ENCODE results near the gene MZT2A.
A peak's percentile ranks its signal among the peaks of the same experiment; 100 is the strongest.
"Not testable (repeated sequence)": the region's sequence is repeated elsewhere in the genome, so short reads cannot be mapped to it uniquely, and the experiment has no call there.

MZT2A gene

DNA sequence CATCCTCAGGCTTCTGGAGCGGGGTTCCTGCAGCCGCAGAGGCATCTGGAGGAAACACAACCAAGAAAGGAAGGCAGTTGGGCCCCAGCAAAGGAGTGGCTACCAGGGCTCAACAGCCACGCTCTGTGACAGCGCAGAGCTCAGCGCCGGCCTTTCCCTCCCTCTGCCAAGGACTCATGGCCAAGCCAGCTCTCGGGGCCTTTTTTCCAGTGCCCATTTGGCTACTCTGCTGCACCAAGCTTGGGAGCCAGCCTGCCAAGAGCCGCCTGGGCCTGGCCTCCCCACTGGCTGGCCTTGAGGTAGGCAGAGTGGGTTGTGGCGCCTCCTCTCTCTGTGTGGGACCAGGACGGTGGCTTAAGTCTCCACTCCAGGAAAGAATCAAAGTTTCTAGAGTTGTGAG is 28.3 kb upstream of the MZT2A start:
- no peak for DNase-seq (ENCODE audit: low spot score)

- DNase-seq (ENCODE audit: low spot score): not testable (repeated sequence)
Measured at GRCh38 chr2:131519871-131520470, 27.8 kb upstream of the MZT2A start.

DNA sequence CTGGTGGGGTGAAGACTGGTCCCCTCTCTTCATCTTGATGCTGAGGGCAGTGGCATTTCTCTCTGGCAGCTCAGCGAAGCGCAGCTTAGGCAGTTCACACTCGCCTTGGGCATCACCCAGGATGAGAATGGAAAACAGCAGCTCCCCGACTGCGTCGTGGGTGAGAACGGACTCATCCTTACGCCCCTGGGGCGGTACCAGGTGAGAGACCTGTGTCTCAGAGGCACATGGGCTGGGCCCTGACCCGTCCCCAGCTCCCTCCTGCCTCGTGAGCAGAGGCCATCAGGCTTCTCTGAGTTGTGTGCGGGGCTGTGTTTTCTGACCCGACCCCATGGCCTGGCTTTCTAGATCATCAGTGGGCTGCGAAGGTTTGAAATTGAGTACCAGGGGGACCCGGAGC is 27.3 kb upstream of the MZT2A start:
- DNase-seq (ENCODE audit: low spot score): no peak

DNA sequence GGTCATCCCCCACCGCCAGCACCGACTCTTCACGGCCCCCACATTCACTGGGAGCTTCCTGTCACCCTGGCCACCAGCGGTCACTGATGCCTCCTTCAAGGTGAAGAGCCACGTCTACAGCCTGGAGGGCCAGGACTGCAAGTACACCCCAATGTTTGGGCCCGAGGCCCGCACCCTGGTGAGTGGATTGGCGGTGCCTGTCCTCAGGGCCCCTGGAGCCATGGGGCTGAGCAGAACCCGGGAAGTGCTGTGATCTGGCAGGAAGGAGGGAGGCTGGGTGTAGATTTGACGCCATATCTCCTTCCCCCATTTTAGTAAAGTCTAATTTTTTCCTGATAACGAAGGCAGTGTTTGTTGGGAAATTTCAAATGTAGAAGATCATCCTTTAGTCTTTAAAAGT is 26.3 kb upstream of the MZT2A start:
- not testable (repeated sequence) for DNase-seq (ENCODE audit: low spot score)

GRCh38 chr2:131517856-131518255 is 25.7 kb upstream of the MZT2A start:
- not testable (repeated sequence) for DNase-seq (ENCODE audit: low spot score)

- DNase-seq (ENCODE audit: low spot score): no peak
Measured at GRCh38 chr2:131517106-131517831, 25.1 kb upstream of the MZT2A start.

- peak; percentile 40 for DNase-seq (ENCODE audit: low spot score)
Measured at GRCh38 chr2:131516621-131517020, 24.4 kb upstream of the MZT2A start.

GRCh38 chr2:131516011-131516410 is 23.8 kb upstream of the MZT2A start:
- DNase-seq (ENCODE audit: low spot score): no peak

DNA sequence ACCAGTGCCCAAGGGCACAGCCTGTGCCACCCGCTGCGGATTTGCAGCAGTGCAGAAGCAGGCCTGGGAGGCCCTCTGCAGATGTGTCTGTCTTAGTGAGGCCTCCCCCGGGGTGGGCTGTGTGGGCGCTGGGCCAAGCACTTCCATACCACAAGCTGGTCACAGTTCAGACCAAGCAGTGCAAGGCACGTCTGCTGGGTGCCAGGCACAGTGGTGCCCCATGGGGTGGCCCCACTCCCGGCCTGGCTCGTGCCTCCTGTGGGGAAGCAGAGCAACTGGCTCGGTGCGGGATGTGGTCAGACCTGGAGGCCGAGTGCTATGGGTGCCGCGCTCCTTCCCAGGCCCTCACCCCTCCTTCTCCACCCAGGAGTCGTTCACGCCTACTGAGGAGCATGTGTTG is 23.0 kb upstream of the MZT2A start:
- DNase-seq (ENCODE audit: low spot score): not testable (repeated sequence)

DNA sequence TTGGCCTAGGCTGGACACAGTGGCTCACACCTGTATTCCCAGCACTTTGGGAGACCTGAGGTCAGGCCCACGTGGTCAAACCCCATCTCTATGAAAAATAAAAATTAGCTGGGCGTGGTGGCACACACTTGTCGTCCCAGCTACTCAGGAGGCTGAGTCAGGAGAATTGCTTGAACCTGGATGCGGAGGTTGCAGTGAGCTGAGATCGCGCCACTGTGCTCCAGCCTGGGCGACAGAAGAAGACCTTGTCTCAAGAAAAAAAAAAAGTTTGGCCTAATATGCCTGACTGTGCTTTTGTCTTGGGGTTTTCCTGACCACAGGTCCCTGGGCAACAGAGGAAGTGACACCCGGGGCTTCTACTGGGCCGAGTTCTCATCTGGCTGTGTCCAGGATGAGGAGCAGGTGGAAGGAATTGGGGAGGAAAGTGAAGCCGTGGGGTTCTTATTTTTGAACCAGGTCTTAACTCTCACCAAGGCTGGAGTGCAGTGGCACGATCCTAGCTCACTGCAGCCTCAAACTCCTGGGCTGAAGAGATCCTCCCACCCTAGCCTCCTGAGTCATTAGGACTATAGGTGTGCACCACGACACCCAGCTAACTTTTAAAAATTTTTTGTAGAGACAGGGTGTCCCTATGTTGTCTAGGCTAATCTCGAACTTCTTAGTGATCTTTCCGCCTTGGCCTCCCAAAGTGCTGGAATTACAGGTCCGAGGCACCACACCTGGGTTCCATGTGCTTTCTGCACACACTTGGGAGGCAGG is 22.4 kb upstream of the MZT2A start:
- DNase-seq (ENCODE audit: low spot score): not testable (repeated sequence)

GRCh38 chr2:131511969-131512870 is 20.0 kb upstream of the MZT2A start:
- not testable (repeated sequence) for DNase-seq (ENCODE audit: low spot score)

DNA sequence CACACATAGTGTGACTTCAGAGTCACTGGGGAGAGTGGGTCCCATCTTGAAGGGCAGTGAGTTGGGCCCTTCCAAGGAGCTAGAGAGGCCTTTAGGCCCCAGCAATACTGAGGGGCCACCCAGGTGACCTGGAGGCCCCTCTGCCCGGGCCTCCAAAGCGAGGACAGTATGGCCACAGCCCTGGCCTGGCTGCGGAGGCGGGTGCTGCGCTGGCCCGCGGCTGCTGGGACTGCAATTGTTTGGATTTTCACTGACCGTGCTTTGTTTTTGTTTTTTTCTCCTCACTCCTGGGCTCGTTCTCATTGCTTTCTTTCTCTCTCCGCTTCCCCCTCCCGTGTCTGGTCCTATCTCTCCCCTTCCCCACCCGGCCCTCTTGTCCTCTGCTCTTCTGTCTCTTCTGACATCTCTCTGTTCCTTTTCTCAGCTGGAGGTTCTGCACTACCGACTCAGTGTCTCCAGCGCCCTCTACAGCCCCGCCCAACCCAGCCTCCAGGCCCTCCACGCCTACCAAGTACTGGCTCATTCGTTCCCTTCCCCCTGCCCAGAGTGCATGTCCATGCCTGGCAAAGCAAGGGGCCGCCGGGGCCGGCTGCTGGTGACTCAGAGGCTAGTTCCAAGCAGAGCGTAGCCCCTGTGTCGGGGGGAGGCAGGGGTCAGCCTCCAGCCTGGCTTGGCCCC is 19.2 kb upstream of the MZT2A start:
- DNase-seq (ENCODE audit: low spot score): not testable (repeated sequence)

DNA sequence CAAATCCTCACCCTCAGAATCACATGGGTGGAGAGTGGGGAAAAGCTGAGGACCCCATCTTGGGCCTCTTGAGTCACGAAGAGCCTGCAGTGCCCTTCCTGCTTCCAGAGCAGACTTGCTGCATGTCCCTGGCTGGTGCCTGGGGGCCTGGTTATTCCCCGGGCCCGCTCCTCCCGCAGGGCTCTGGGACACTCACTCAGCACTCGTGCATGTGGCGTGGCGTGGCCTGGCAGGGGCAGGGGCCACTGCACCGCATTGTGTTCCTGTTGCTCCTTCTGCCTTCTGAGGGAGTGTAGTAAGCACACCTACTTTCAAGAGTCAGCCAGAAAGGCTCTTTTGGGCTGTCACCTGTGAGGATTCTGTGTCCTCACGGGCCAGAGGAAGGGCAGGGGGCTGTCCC is 17.4 kb upstream of the MZT2A start:
- DNase-seq (ENCODE audit: low spot score): no peak

DNA sequence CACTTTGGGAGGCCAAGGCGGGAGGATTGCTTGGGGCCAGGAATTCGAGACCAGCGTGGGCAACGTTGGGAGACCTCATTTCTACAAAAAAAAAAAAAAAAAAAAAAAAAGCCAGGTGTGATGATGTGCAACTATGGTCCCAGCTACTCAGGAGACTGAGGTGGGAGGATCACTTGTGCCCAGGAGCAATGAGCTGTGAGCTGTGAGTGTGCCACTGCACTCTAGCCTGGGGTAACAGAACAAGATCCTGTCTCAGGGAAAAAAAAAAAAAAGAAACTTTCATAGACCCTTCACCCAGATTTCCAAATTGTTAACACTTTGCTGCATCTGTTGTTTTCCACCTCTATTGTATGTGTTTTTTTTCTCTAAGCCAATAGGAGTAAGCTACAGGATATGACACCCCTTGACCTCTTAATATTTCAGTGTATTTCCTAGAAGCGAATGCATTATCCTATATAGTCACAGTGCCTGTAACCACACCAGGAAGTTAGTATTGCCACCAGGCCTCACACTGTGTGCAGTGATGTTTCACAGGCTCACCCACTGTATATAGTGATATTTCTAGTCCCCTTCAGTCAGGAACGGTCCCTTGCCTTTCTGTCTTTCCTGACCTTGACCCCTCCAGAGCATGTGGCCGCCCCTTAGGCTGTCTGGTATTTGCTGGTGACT is 12.0 kb upstream of the MZT2A start:
- DNase-seq (ENCODE audit: low spot score): not testable (repeated sequence)

- not testable (repeated sequence) for DNase-seq (ENCODE audit: low spot score)
Measured at GRCh38 chr2:131503587-131503986, 11.4 kb upstream of the MZT2A start.

- not testable (repeated sequence) for DNase-seq (ENCODE audit: low spot score)
Measured at GRCh38 chr2:131498321-131498973, 6.2 kb upstream of the MZT2A start.

DNA sequence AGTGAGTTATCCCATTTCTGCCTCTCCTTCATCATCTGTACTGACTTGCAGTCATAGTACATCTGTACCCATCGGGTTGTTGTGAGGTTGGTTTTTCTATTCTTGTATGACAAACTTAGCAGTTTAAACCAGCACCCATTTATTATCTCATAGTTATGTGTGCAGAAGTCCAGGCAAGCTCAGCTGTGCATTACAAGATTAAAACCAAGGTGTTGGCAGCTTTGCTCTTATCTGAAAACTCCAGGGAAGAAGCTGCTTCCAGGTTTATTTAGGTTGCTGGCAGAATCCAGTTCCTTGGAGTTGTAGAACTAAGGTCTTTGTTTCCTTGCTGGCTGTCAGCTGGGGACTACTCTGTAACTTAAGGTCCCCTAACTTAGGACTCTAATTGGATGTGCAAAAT is 3.3 kb upstream of the MZT2A start:
- not testable (repeated sequence) for DNase-seq (ENCODE audit: low spot score)

DNA sequence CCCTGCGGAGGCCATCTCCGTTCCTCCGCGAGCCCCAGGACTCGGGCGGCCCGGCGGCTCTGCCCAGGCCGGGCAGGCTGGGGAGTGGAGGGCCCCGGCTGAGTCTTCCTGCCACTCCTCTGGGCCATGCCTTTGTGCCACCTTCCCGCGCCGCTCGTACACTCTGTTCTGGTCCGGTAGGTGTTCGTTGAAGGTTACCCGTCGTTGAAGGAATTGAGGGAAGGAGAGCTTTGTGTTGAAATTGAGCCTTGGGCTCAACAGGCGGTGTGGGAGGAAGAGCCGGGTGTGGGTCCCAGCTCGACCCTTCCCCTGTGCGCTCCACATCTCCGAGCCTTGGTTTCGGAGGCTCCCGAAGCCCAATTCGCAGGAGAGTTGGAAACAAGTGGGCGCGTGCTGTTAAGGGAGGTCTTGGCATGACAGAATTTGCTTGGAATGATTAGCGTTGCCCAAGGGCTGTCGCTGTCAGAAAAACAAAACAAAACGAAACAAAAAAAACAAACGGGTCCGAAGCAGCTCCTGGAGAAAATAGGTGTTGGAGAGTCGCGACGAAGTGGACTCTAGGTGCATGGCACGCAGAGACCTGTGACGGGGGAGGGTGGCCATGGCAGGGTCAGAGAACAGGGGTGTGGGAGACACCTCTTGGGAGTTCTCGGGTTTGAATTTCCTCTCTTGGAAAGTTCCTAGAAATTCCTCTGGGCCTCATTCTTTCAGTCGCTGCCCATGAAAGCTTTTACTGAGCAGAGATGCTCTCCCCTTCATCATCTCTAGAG is 1.2 kb upstream of the MZT2A start:
- no peak for DNase-seq (ENCODE audit: low spot score)

- peak; percentile 96 for DNase-seq (ENCODE audit: low spot score)
Measured at GRCh38 chr2:131492418-131493198, 411 bp upstream of the MZT2A start.

Data from iPS-NIHi11 (cell line).